Measurements from ENCODE around the gene ATP2C1. TPM values are rescaled to one million over a fixed set of nuclear protein-coding genes. Genes with fewer than 3 reads are reported as not detected.
A peak's percentile ranks its signal among the peaks of the same experiment; 100 is the strongest.

The ATP2C1 gene
- total and polyA plus RNA-seq, 2 of the 13 experiments (the other 11 are each of a cell fraction or from before 2014, with no cell fraction given) = 32.4 to 37.6 TPM

GRCh38 chr3:131026321-131027151 is 132.7 kb downstream of the ATP2C1 start, which contains the start of the genes ASTE1 and NEK11 (continued):
- TF ChIP-seq ZNF639 (CRISPR knock-in tag; conservative IDR thresholded peaks at IDR 0.05) (no peak), ETS1 (CRISPR knock-in tag; IDR thresholded peaks at IDR 0.05) (no peak), ZNF770 (CRISPR knock-in tag; IDR thresholded peaks at IDR 0.05) (no peak), KAT2B (IDR thresholded peaks at IDR 0.05; ENCODE audit: borderline replicate concordance, low read depth, low read length) (no peak), NFYB (CRISPR knock-in tag; IDR thresholded peaks at IDR 0.05) (0 out of 2 replicates have a peak, but pooled peaks have one; percentile 15), HNF1B (CRISPR knock-in tag; IDR thresholded peaks at IDR 0.05) (peak; percentile 49; the same call in 1 of the 2 replicates), KIAA2018 (CRISPR knock-in tag; IDR thresholded peaks at IDR 0.05; ENCODE audit: borderline replicate concordance) (no peak), ZMAT5 (CRISPR knock-in tag; IDR thresholded peaks at IDR 0.05; ENCODE audit: borderline replicate concordance, low read depth) (no peak), KLF9 (CRISPR knock-in tag; IDR thresholded peaks at IDR 0.05; ENCODE audit: low read depth) (peak; percentile 99), AHR (CRISPR knock-in tag; IDR thresholded peaks at IDR 0.05) (no peak), NFIC (IDR thresholded peaks at IDR 0.05; ENCODE audit: low read length) (no peak), HDAC1 (CRISPR knock-in tag; IDR thresholded peaks at IDR 0.05) (peak; percentile 95), PCBP1 (IDR thresholded peaks at IDR 0.05; ENCODE audit: borderline replicate concordance, low read depth, low read length) (no peak)

Measured in HepG2 (cell line).